ENCODE measurements around the gene IGLON5. TPM values are rescaled to one million over a fixed set of nuclear protein-coding genes. Genes with fewer than 3 reads are reported as not detected.

The IGLON5 gene
- polyA plus RNA-seq, 1 donor (not counting 4 experiments of a cell fraction or from before 2014, with no cell fraction given) = not detected

GRCh38 chr19:51375504-51376221 lies 64.2 kb downstream of the IGLON5 start:
- Histone ChIP-seq H4K20me1 (ENCODE audit: control insufficient read depth, extremely low read depth, insufficient read depth, low read length) (no peaks in the 10 kb centered on the region), H3K36me3 (ENCODE audit: control insufficient read depth in 2 of 2, extremely low read depth in 1 of 2, insufficient read depth in 2 of 2, low read length in 2 of 2) (no peaks in the 10 kb centered on the region), H3K9me3 (ENCODE audit: control insufficient read depth, low read depth, low read length) (no peaks in the 10 kb centered on the region), H3K4me1 (ENCODE audit: control insufficient read depth, extremely low read depth, insufficient read depth, low read length) (no peaks in the 10 kb centered on the region), H3K27ac (ENCODE audit: control insufficient read depth, insufficient read depth, low read length) (no peak overlapping the region), H3K79me2 (ENCODE audit: control insufficient read depth, insufficient read depth, low read length) (no peaks in the 10 kb centered on the region), H3K4me2 (ENCODE audit: control insufficient read depth, extremely low read depth, insufficient read depth, low read depth, low read length) (no peak overlapping the region), H3K27me3 (ENCODE audit: control insufficient read depth, extremely low read depth, insufficient read depth, low read length) (no peaks in the 10 kb centered on the region), H3K9ac (ENCODE audit: control insufficient read depth, extremely low read depth, insufficient read depth, low read length) (no peak overlapping the region), H2AFZ (ENCODE audit: control insufficient read depth, low read length) (no peak overlapping the region), H3K4me3 (ENCODE audit: control insufficient read depth in 2 of 3, extremely low read depth in 1 of 3, insufficient read depth in 2 of 3, low read depth in 1 of 3, low read length in 3 of 3) (no peak overlapping the region), H3K9me1 (ENCODE audit: control insufficient read depth, extremely low read depth, insufficient read depth, low read length) (no peaks in the 10 kb centered on the region)
- TF ChIP-seq, protein P1, sequence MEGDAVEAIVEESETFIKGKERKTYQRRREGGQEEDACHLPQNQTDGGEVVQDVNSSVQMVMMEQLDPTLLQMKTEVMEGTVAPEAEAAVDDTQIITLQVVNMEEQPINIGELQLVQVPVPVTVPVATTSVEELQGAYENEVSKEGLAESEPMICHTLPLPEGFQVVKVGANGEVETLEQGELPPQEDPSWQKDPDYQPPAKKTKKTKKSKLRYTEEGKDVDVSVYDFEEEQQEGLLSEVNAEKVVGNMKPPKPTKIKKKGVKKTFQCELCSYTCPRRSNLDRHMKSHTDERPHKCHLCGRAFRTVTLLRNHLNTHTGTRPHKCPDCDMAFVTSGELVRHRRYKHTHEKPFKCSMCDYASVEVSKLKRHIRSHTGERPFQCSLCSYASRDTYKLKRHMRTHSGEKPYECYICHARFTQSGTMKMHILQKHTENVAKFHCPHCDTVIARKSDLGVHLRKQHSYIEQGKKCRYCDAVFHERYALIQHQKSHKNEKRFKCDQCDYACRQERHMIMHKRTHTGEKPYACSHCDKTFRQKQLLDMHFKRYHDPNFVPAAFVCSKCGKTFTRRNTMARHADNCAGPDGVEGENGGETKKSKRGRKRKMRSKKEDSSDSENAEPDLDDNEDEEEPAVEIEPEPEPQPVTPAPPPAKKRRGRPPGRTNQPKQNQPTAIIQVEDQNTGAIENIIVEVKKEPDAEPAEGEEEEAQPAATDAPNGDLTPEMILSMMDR (optimal IDR thresholded peaks at IDR 0.05 in 1 of 3, IDR thresholded peaks at IDR 0.05 in 1 of 3, conservative IDR thresholded peaks at IDR 0.05 in 1 of 3; ENCODE audit: extremely low read depth in 1 of 3, insufficient read depth in 2 of 3, low read length in 3 of 3) = no peak
- TF ChIP-seq EZH2 (IDR thresholded peaks at IDR 0.05; ENCODE audit: low read length) = no peak
- dilution Hi-C loops (cut with MboI; ENCODE audit: extremely low pct_ligation_motif_present, low sequenced_read_pairs) = no loop called here
- DNase-seq (ENCODE audit: low read depth, low spot score) = no peak
- no peak for FAIRE-seq

- Histone ChIP-seq H4K20me1 (ENCODE audit: control insufficient read depth, extremely low read depth, insufficient read depth, low read length) (no peaks in the 10 kb centered on the region), H3K9me3 (ENCODE audit: control insufficient read depth, low read depth, low read length) (peaks cover 2% of the 10 kb centered on the region), H3K4me1 (ENCODE audit: control insufficient read depth, extremely low read depth, insufficient read depth, low read length) (no peaks in the 10 kb centered on the region), H3K4me2 (ENCODE audit: control insufficient read depth, extremely low read depth, insufficient read depth, low read depth, low read length) (no peak overlapping the region), H3K9me1 (ENCODE audit: control insufficient read depth, extremely low read depth, insufficient read depth, low read length) (no peaks in the 10 kb centered on the region), H2AFZ (ENCODE audit: control insufficient read depth, low read length) (no peak overlapping the region), H3K27ac (ENCODE audit: control insufficient read depth, insufficient read depth, low read length) (no peak overlapping the region), H3K9ac (ENCODE audit: control insufficient read depth, extremely low read depth, insufficient read depth, low read length) (no peak overlapping the region), H3K4me3 (ENCODE audit: control insufficient read depth in 2 of 3, extremely low read depth in 1 of 3, insufficient read depth in 2 of 3, low read depth in 1 of 3, low read length in 3 of 3) (no peak overlapping the region), H3K27me3 (ENCODE audit: control insufficient read depth, extremely low read depth, insufficient read depth, low read length) (no peaks in the 10 kb centered on the region), H3K79me2 (ENCODE audit: control insufficient read depth, insufficient read depth, low read length) (no peaks in the 10 kb centered on the region), H3K36me3 (ENCODE audit: control insufficient read depth in 2 of 2, extremely low read depth in 1 of 2, insufficient read depth in 2 of 2, low read length in 2 of 2) (no peaks in the 10 kb centered on the region)
- no peak for DNase-seq (ENCODE audit: low read depth, low spot score)
- FAIRE-seq = no peak
- dilution Hi-C loops (cut with MboI; ENCODE audit: extremely low pct_ligation_motif_present, low sequenced_read_pairs) = no loop called here
- TF ChIP-seq EZH2 (IDR thresholded peaks at IDR 0.05; ENCODE audit: low read length) = no peak
- TF ChIP-seq, protein P1 (optimal IDR thresholded peaks at IDR 0.05 in 1 of 3, IDR thresholded peaks at IDR 0.05 in 1 of 3, conservative IDR thresholded peaks at IDR 0.05 in 1 of 3; ENCODE audit: extremely low read depth in 1 of 3, insufficient read depth in 2 of 3, low read length in 3 of 3) = no peak
Observed at GRCh38 chr19:51377422-51377821, 66.0 kb downstream of the IGLON5 start.
